Mesothelial cell of epicardium (in vitro differentiated cells): ENCODE data around the gene PRR20C. TPM values are rescaled to one million over a fixed set of nuclear protein-coding genes. Genes with fewer than 3 reads are reported as not detected.
"Not testable (repeated sequence)": the region's sequence is repeated elsewhere in the genome, so short reads cannot be mapped to it uniquely, and the experiment has no call there.

Experiments
- DNase-seq, 2 experiments: peaks; one replicate each; pipeline ENCODE4 v3.0.0; 2021; ENCODE audit warnings: low spot score in 2 of 2; ENCODE audit not compliant: unreplicated experiment in 2 of 2
- H3K27ac Mint-ChIP-seq: 2 replicates; pipeline ENCODE4 v1.8.0; 2021; ENCODE audit warnings: mixed read lengths
- H3K27me3 Mint-ChIP-seq: 2 replicates; pipeline ENCODE4 v1.8.0; 2021; ENCODE audit warnings: low read depth, mixed read lengths
- H3K36me3 Mint-ChIP-seq: 2 replicates; pipeline ENCODE4 v1.8.0; 2021; ENCODE audit warnings: mixed read lengths
- H3K4me1 Mint-ChIP-seq: 2 replicates; pipeline ENCODE4 v1.8.0; 2021; ENCODE audit warnings: mixed read lengths
- H3K4me3 Mint-ChIP-seq: 2 replicates; pipeline ENCODE4 v1.8.0; 2021; ENCODE audit warnings: mild to moderate bottlenecking, moderate library complexity, mixed read lengths
- H3K9me3 Mint-ChIP-seq: 2 replicates; pipeline ENCODE4 v1.8.0; 2021; ENCODE audit warnings: mixed read lengths
- total RNA-seq: library from RNA; stranded (reverse); gene quantifications from 3 replicates; pipeline ENCODE4 v1.2.1, GENCODE V29; 2021
- TF ChIP-seq, protein P1 (sequence below): fragments of 200-600 bp; sonication (generic); IDR thresholded peaks from one replicate; pipeline ENCODE4 v1.5.0; 2021; ENCODE audit warnings: antibody characterized with exemption; ENCODE audit not compliant: unreplicated experiment

PRR20C gene
- total RNA-seq, 1 donor from 2014 or later = not detected

DNA sequence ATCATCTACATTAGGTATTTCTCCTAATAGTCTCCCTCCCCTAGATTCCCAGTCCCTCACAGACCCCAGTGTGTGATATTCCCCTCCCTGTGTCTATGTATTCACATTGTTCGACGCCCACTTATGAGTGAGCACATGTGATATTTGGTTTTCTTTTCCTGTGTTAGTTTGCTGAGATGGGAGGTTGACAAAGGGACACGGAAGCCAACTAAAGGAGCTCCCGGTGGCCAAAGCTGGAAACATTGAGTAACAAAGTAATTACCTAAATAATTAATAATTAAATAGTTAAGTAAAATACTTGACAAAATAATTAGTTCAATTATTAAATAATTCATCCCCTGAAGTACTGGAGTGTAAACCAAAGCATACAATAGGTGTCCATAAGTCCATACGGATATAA, 14.9 kb upstream of the PRR20C start:
- TF ChIP-seq, protein P1, sequence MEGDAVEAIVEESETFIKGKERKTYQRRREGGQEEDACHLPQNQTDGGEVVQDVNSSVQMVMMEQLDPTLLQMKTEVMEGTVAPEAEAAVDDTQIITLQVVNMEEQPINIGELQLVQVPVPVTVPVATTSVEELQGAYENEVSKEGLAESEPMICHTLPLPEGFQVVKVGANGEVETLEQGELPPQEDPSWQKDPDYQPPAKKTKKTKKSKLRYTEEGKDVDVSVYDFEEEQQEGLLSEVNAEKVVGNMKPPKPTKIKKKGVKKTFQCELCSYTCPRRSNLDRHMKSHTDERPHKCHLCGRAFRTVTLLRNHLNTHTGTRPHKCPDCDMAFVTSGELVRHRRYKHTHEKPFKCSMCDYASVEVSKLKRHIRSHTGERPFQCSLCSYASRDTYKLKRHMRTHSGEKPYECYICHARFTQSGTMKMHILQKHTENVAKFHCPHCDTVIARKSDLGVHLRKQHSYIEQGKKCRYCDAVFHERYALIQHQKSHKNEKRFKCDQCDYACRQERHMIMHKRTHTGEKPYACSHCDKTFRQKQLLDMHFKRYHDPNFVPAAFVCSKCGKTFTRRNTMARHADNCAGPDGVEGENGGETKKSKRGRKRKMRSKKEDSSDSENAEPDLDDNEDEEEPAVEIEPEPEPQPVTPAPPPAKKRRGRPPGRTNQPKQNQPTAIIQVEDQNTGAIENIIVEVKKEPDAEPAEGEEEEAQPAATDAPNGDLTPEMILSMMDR = no peak

DNA sequence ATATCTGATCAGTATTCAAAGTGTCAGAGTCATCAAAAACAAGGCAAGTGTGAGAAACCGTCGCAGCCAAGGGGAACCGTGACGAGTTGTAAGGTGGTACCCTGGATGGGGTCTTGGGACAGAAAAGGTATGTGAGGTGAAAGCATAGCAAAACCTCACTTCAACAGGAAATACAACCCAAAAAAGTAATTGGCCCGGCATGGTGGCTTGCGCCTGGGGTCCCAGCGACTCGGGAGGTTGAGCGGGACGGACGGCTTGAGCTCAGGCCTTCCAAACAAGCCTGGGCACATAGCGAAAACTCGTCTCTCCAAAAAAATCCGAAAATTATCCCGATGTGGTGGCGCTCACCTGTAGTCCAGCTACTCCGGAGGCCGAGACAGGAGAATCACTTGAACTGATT, 14.1 kb upstream of the PRR20C start:
- H3K27ac Mint-ChIP-seq, H3K4me1 Mint-ChIP-seq, H3K36me3 Mint-ChIP-seq, H3K27me3 Mint-ChIP-seq, H3K4me3 Mint-ChIP-seq, DNase-seq, H3K9me3 Mint-ChIP-seq: not testable (repeated sequence)

More for the DNA sequence above, 14.9 kb upstream of the PRR20C start:
- Mint-ChIP-seq H3K36me3 (no peaks in the 10 kb centered on the region), H3K27me3 (no peaks in the 10 kb centered on the region), H3K4me1 (no peaks in the 10 kb centered on the region), H3K27ac (no peak overlapping the region), H3K4me3 (no peak overlapping the region), H3K9me3 (no peaks in the 10 kb centered on the region)
- DNase-seq = no peak

DNA sequence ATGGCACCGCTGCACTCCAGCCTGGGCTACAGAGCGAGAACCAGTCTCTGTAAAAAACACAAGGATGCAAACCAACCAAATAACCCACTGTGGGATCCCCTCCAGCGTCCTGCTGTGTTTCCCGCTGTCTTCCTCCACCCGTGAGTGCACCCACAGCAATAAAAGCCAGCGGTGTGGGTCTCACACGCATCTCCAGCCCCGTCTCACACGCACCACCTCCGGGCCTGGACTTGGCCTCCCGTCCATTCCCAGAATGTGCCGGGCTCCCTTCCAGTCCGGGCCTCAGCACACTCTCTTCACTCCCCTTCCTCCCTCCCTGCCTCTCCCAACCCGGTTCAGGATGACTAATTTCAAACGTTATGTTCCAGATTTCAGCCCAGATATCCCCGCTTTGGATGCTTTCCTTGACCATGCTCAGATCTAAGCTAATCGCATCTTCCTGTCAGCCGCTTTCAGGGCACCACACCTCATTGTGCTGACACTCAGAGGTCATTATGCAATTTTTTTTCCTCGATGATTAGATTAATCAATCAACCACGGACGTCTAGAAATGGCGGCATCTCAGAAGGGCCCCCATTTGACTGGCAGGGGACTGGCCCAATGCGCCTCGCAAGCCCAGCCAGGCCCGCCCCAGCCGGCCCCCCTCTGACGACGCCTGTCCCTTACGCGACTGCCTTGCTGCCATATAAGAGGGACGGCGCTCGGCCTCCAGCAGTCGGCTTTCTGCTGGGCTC, 13.5 kb upstream of the PRR20C start, which contains the start of gene PRR20A:
Gene PRR20A (plus strand): TSS at position 684 of the 734 bp plus-strand sequence. CDS start 387 bp downstream, outside the sequence.
- H3K36me3 Mint-ChIP-seq, H3K27ac Mint-ChIP-seq, H3K27me3 Mint-ChIP-seq, H3K9me3 Mint-ChIP-seq, H3K4me1 Mint-ChIP-seq, H3K4me3 Mint-ChIP-seq, DNase-seq: not testable (repeated sequence)

DNA sequence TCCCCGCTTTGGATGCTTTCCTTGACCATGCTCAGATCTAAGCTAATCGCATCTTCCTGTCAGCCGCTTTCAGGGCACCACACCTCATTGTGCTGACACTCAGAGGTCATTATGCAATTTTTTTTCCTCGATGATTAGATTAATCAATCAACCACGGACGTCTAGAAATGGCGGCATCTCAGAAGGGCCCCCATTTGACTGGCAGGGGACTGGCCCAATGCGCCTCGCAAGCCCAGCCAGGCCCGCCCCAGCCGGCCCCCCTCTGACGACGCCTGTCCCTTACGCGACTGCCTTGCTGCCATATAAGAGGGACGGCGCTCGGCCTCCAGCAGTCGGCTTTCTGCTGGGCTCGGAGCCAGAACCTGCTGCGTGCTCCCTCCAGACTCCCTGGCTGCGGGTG, 6.7 kb upstream of the PRR20C start, which contains the start of gene PRR20B:
Gene PRR20B (plus strand): TSS at position 301 of the 400 bp plus-strand sequence. CDS start 387 bp downstream, outside the sequence.
- not testable (repeated sequence) for H3K9me3 Mint-ChIP-seq, H3K4me3 Mint-ChIP-seq, H3K27me3 Mint-ChIP-seq, DNase-seq, H3K27ac Mint-ChIP-seq, H3K4me1 Mint-ChIP-seq, H3K36me3 Mint-ChIP-seq

DNA sequence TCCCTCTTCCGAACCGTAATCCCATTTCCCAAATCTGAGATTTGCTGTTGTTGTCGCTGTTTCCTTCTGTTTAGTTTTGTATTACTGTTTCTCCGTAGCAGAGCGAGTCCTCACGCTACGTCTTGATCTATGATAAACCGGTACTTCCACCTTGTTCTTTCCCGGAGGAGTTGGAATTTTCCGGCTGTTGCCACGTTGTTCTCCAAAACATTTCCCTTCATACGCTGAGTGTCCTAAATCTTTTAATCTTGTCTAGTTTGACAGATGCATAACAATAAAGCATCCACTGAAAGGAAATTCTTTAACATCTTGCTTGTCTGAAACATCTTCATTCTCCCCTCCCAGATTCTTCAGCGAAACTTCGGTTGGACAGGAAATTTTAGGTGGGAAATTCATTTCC, 5.8 kb upstream of the PRR20C start:
- DNase-seq, H3K4me1 Mint-ChIP-seq, H3K36me3 Mint-ChIP-seq, H3K27me3 Mint-ChIP-seq, H3K4me3 Mint-ChIP-seq, H3K9me3 Mint-ChIP-seq, H3K27ac Mint-ChIP-seq: not testable (repeated sequence)

DNA sequence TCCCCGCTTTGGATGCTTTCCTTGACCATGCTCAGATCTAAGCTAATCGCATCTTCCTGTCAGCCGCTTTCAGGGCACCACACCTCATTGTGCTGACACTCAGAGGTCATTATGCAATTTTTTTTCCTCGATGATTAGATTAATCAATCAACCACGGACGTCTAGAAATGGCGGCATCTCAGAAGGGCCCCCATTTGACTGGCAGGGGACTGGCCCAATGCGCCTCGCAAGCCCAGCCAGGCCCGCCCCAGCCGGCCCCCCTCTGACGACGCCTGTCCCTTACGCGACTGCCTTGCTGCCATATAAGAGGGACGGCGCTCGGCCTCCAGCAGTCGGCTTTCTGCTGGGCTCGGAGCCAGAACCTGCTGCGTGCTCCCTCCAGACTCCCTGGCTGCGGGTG, 6.5 kb downstream of the PRR20C start, which contains the start of gene PRR20D:
Gene PRR20D (plus strand): TSS at position 301 of the 400 bp plus-strand sequence. CDS start 387 bp downstream, outside the sequence.
- not testable (repeated sequence) for H3K27me3 Mint-ChIP-seq, H3K9me3 Mint-ChIP-seq, DNase-seq, H3K36me3 Mint-ChIP-seq, H3K4me3 Mint-ChIP-seq, H3K27ac Mint-ChIP-seq, H3K4me1 Mint-ChIP-seq

DNA sequence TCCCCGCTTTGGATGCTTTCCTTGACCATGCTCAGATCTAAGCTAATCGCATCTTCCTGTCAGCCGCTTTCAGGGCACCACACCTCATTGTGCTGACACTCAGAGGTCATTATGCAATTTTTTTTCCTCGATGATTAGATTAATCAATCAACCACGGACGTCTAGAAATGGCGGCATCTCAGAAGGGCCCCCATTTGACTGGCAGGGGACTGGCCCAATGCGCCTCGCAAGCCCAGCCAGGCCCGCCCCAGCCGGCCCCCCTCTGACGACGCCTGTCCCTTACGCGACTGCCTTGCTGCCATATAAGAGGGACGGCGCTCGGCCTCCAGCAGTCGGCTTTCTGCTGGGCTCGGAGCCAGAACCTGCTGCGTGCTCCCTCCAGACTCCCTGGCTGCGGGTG, 13.0 kb downstream of the PRR20C start, which contains the start of gene PRR20E:
Gene PRR20E (plus strand): TSS at position 301 of the 400 bp plus-strand sequence. CDS start 387 bp downstream, outside the sequence.
- not testable (repeated sequence) for DNase-seq, H3K4me1 Mint-ChIP-seq, H3K9me3 Mint-ChIP-seq, H3K27ac Mint-ChIP-seq, H3K36me3 Mint-ChIP-seq, H3K4me3 Mint-ChIP-seq, H3K27me3 Mint-ChIP-seq

DNA sequence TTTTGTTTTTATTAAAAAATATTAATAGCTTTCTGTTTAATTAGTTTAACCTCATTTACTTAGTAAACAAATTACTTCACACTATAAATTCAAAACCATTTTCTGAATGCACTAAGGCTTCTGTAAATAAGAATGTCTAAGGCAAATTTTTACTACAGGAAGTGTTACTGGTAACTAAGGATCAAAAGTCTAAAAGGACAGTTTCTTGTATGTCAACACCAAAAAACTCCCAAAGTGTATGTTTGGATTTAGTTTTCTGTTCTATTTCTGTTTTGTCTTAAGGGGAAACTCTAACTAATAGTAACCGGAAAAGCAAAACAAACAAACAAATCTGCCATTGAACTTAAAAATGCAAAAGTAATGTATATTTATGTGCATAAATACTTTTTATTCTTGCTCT, 37.8 kb downstream of the PRR20C start:
- H3K9me3 Mint-ChIP-seq = peaks cover 4% of the 10 kb centered on the region
- H3K36me3 Mint-ChIP-seq = no peaks in the 10 kb centered on the region
- no peak for DNase-seq
- no peak overlapping the region for H3K27ac Mint-ChIP-seq
- TF ChIP-seq, protein P1 = no peak
- no peak overlapping the region for H3K4me3 Mint-ChIP-seq
- no peaks in the 10 kb centered on the region for H3K27me3 Mint-ChIP-seq
- H3K4me1 Mint-ChIP-seq = no peaks in the 10 kb centered on the region

Other genes starting within 250 kb of the PRR20C start
- gene PRR20A, start 13.1 kb upstream of the PRR20C start, total RNA-seq = not detected in 3 replicates
- not detected in 3 replicates for gene PRR20B, start 6.6 kb upstream of the PRR20C start, total RNA-seq
- gene PRR20D, start 6.6 kb downstream of the PRR20C start, total RNA-seq = not detected in 3 replicates
- not detected in 3 replicates for gene PRR20E, start 13.1 kb downstream of the PRR20C start, total RNA-seq